ENCODE data around the gene GNAT1.
A peak's percentile ranks its signal among the peaks of the same experiment; 100 is the strongest.
"Not testable (repeated sequence)": the region's sequence is repeated elsewhere in the genome, so short reads cannot be mapped to it uniquely, and the experiment has no call there.

The GNAT1 gene

GRCh38 chr3:50224639-50225038 is 33.2 kb downstream of the GNAT1 start:
- no peak for DNase-seq

- DNase-seq = no peak
These were observed 35.5 kb downstream of the GNAT1 start for GRCh38 chr3:50226888-50227389.

GRCh38 chr3:50227390-50228183 is 36.2 kb downstream of the GNAT1 start:
- DNase-seq = peak; percentile 49

DNA sequence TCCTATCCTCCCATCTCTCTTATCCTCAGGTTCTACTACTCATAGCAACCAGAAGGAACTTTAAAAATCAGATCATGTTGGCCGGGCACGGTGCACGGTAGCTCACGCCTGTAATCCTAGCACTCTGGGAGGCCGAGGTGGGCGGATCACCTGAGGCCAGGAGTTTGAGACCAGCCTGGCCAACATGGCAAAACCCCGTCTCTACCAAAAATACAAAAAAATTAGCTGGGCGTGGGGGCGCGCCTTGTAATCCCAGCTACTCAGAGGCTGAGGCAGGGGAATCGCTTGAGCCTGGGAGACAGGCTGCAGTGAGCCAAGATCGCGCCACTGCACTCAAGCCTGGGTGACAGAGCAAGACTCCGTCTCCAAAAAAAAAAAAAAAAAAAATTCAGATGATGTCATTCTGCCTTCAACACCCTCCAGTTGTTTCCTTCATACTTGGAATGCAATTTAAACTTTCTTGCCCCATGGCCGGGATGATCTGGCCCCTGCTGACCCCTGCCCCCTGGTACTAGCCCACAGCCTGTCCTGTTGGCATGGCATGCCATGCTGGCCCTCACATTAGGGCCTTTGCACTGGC is 36.9 kb downstream of the GNAT1 start:
- DNase-seq = not testable (repeated sequence)

DNA sequence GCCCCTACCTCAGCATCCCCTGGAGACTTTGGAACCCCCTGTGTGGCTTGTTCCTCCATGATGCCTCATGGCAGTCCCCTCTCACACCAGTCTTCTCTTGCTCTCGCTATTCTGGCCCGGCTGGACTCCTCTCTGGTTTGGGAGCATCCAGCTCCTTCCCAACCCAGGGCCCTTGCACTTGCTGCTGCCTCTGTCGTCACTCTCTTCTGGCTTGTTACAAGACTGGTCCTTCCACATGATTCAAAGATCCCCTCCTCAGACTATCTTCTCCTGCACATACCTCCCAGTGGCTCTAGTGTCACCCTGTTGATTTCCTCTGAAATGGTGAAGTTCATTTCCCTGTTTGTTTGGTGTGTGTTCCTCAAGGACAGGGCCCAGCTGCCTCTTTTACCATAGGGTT is 38.1 kb downstream of the GNAT1 start:
- no peak for DNase-seq

- no peak for DNase-seq
These were observed 38.8 kb downstream of the GNAT1 start for GRCh38 chr3:50230104-50230793.

- no peak for DNase-seq
These were observed 39.4 kb downstream of the GNAT1 start for GRCh38 chr3:50230794-50231125.

DNA sequence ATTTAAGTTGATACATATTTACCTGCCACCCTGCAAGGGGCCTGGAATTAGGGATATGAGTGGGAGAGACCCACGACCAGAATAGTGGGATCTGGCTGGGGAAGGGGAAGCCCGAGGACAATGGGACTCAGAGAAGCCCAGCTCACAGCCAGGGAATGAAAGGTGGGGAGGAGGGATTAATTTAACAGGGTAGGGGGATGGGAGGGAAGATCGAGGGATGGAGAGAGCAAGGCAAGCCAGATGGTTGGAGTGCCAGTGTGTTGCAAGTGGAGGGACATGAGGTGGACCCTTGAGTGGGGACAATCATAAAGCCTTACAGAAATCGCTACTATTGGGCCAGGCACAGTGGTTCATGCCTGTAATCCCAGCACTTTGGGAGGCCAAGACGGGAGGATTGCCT is 40.2 kb downstream of the GNAT1 start:
- DNase-seq = no peak

GRCh38 chr3:50232303-50232702 is 40.9 kb downstream of the GNAT1 start:
- DNase-seq = no peak

- DNase-seq = no peak
These were observed 41.8 kb downstream of the GNAT1 start for GRCh38 chr3:50233176-50233575.

DNA sequence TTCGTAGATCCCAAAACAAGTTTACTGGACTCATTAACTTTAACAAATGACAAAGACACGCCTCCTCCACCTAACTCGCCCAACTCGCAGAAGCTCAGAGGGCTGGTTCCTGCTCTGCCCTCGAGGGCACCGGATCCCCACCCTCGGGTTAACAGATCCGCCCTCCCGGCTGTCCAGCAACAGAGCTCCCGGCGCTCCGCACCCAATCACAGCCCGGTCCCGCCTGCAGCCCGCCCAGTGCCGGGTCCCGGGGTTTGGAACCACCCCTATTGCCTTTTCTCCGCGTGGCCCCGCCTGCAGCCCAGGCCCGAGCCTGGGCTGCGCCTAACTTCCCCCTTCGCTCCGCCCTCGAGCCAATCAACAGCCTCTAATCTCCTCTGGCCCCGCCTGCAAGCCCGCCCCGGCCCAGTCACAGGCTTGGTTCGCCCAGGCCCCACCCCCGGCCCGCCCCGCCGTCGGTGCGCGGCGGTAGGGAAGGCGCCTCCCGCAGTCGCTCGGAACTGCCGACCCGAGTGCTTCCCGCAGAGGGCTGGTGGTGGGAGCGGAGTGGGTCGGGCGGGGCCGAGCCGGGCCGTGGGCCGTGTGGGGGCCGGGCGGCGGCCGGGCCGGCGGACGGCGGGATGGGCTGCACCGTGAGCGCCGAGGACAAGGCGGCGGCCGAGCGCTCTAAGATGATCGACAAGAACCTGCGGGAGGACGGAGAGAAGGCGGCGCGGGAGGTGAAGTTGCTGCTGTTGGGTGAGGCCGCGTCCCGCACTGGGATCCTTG is 44.5 kb downstream of the GNAT1 start, which contains the start of gene GNAI2:
Gene GNAI2, plus strand, starts transcription at position 489 of the 768 bp plus-strand sequence. Its CDS starts 132 bp downstream, at position 621.
- DNase-seq = peak; percentile 88

GRCh38 chr3:50236484-50237132 is 45.2 kb downstream of the GNAT1 start:
- DNase-seq = no peak

GRCh38 chr3:50237133-50237651 is 45.8 kb downstream of the GNAT1 start:
- no peak for DNase-seq

- no peak for DNase-seq
These were observed 46.5 kb downstream of the GNAT1 start for GRCh38 chr3:50237754-50238548.

GRCh38 chr3:50238549-50239026 is 47.2 kb downstream of the GNAT1 start:
- DNase-seq = no peak

DNA sequence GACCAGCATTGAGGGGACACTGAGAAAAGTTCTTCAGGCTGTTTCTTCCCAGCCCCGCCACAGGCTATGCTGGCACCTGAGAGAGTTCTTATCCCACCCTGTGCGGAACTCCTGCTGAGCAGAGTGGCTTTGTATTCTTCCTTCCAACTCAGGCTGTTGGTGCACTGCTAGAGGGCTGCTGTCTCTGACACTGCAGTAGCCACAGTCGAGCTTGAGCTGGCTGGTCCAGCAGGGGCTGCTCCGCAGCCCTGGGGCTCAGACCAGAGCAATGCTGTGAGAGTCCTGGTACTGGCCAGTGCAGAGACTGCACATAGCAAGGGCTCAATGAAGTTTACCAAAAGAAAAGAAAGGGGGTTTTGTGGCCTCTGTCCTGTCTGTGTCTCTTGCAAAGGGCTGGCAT is 48.2 kb downstream of the GNAT1 start:
- no peak for DNase-seq

DNA sequence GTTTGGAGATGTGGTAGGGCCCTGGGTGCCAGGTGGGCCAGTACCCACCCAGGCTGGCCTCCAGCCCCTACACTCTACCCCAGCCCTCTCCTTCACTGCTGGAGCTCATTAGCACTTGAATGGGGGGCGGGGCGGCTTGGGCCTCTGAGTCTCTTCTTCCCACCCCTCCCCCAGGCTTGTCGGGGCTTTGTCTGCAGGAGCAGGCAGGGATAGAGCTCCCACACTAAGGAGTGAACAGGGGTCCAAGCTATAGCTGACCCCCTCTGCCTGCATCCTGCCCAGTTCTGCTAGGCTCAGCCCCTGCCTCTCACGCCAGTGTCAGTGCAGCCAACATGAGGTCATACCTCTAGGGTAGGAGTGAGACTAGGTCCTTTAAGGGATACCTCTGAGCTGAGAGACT is 49.8 kb downstream of the GNAT1 start:
- DNase-seq = no peak

DNA sequence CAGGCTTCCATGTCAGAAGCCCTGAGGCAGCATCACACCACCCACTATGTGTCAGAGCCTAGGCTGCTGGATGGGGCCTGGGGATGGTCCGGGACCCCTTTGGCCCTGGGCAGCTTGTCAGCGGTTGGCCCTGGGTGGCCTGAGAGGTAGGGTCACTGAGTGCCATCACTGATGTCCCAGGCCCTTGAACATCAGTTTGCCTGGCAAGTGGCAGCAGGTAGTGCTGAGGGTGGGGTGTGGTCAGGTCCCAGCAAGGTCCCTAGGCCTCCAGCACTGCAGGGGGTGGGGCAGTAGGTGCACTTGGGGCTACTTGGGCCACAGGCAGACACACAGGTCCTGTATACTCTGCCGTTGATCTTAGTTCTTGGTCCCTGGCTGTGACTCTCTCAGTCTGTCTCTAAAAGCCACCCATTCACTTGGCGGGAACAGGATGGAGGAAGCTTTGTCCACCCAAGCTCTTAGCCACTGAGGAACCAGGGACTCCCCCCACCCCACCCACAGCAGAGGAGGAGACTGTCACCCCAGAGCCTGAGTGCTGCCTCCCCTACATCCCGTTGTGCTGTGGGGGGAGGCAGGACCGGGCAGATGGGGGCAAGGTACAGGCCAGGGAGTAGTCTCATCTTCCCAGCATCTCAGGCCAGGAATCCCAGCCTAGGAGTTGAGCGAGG is 50.4 kb downstream of the GNAT1 start:
- no peak for DNase-seq

DNA sequence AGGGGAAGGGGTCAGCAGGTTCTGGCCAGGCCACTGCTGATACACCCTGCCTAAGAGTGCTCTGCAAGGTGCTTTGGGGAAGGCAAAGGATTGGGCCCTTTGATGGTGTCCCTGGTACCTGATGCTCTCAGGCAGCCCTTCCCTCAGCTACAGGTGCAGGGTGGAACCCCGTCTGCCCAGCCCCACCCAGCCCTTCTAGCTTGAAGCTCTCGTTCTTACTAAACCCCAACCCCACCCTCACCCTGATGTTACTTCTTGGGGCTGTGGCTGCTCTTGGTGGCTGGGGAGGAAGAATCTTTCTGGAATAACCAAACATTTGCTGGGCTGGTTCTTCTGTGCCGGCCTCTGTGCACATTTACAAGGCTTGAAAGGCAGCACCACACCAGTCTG is 51.0 kb downstream of the GNAT1 start:
- DNase-seq = no peak

DNA sequence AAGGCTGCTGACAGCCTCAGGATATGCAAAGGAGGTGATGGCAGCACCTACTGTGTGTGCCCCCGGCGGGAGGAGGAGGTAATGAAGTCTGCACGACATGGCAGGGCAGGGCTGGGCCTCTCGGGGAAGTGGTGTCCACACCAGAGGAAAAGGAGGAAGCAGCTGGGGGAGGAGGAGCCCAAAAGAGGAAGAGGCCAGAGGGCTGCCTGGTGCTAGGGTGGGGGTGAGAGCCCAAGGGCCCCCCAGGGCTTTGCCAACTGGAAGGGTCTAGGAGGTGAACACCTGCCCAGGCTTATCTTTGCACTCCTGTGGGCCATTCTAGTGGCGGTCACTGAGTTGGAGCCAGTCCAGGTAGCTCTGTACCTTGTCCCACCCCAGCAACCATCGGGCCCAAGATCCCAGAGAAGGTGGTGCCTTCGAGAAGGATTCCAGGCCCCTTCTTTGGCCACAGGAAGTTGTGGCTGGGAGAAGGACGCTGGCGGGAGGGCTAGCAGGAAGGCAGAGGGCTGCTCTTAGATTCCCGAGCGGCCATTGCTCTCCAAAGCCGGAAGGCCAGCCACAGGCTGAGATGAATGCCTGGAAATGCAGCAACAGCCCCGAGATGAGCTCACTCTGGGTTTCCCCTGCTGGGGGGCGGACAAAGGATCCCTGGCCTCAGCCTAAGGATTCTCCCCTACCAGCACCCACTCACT is 51.6 kb downstream of the GNAT1 start:
- no peak for DNase-seq

All from NCI-H446 treated with DMSO at 0.1 percent for 48 hours (cell line).